OCI-LY3 (cell line): ENCODE data around the gene FYN.

ENCODE experiments used
- H2AFZ ChIP-seq: fragments of 200-600, 300-600 bp; shearing (Covaris generic); 2 replicates; pipeline ENCODE4 v1.6.0; 2014; ENCODE audit warnings: antibody characterized with exemption, low read depth, low read length
- H3K27ac ChIP-seq: fragments of 200-600, 300-600 bp; sonication (generic); 2 replicates; pipeline ENCODE4 v1.5.1; 2014; ENCODE audit warnings: mild to moderate bottlenecking, low read length, moderate library complexity, mixed read lengths
- H3K27me3 ChIP-seq: fragments of 200-600, 300-600 bp; sonication (generic); 2 replicates; pipeline ENCODE4 v1.6.1; 2014; ENCODE audit warnings: low read depth, low read length, mixed read lengths
- H3K36me3 ChIP-seq: fragments of 200-600, 300-600 bp; sonication (generic); replicated peaks from 2 replicates; pipeline ENCODE3; 2014; ENCODE audit warnings: low read depth, low read length, mixed read lengths
- H3K4me1 ChIP-seq: fragments of 300-600, 200-600 bp; sonication (generic); 2 replicates; pipeline ENCODE4 v1.6.1; 2014; ENCODE audit warnings: low read length, mixed read lengths
- H3K4me2 ChIP-seq: fragments of 200-600, 300-600 bp; sonication (generic); 2 replicates; pipeline ENCODE4 v1.6.1; 2014; ENCODE audit warnings: low read length, mixed read lengths
- H3K4me3 ChIP-seq: fragments of 300-600, 200-600 bp; sonication (generic); 2 replicates; pipeline ENCODE4 v1.5.1; 2014; ENCODE audit warnings: antibody characterized with exemption, mild to moderate bottlenecking, low read length, moderate library complexity
- H3K79me2 ChIP-seq: fragments of 300-600, 200-600 bp; shearing (Covaris generic); 2 replicates; pipeline ENCODE4 v1.6.1; 2014; ENCODE audit warnings: mild to moderate bottlenecking, low read length, mixed read lengths
- H3K9ac ChIP-seq: fragments of 300-600, 200-600 bp; shearing (Covaris generic); 2 replicates; pipeline ENCODE4 v1.6.0; 2014; ENCODE audit warnings: mild to moderate bottlenecking, low read length, moderate library complexity
- H3K9me3 ChIP-seq: fragments of 200-600, 300-600 bp; shearing (Covaris generic); 2 replicates; pipeline ENCODE4 v1.6.1; 2014; ENCODE audit warnings: low read length, mixed read lengths; ENCODE audit not compliant: insufficient read depth
- H4K20me1 ChIP-seq: fragments of 200-600, 300-600 bp; sonication (generic); 2 replicates; pipeline ENCODE4 v1.6.1; 2016; ENCODE audit warnings: low read length, mixed read lengths; ENCODE audit not compliant: insufficient read depth
- EZH2phosphoT487 ChIP-seq: fragments of 200-600 bp; shearing (Covaris generic); IDR thresholded peaks from 2 replicates; pipeline ENCODE4 v1.6.1; 2018; ENCODE audit warnings: antibody characterized with exemption, mixed run types, low read depth
- TF ChIP-seq, protein P1 (sequence below): fragments of 200-600, 300-600 bp; sonication (generic); IDR thresholded peaks from 2 replicates; pipeline ENCODE4 v1.5.1; 2014; ENCODE audit warnings: antibody characterized with exemption, low read length, low read depth

FYN gene

DNA sequence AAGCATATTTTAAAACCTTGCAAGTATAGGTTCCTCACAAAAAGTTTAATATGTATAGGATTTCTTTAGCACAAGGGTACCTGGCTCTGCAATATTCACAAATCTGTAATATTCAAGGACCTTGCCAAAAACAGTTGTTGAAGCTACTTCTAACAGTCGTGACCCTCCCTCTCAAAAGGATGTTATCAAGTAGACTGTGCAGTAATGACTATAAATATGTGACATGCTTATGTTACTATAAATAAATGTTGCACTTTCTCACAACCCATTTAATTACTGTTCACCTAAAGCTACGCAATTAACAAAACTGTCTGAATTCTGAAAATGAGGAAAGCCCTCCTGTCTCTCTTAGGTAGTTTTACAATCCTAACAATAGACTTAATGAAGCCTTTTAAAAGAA is 41.8 kb downstream of the FYN start:
- no peaks in the 10 kb centered on the region for H3K9me3 ChIP-seq
- no peak overlapping the region for H3K4me3 ChIP-seq
- H3K4me2 ChIP-seq = no peak overlapping the region
- TF ChIP-seq, protein P1, sequence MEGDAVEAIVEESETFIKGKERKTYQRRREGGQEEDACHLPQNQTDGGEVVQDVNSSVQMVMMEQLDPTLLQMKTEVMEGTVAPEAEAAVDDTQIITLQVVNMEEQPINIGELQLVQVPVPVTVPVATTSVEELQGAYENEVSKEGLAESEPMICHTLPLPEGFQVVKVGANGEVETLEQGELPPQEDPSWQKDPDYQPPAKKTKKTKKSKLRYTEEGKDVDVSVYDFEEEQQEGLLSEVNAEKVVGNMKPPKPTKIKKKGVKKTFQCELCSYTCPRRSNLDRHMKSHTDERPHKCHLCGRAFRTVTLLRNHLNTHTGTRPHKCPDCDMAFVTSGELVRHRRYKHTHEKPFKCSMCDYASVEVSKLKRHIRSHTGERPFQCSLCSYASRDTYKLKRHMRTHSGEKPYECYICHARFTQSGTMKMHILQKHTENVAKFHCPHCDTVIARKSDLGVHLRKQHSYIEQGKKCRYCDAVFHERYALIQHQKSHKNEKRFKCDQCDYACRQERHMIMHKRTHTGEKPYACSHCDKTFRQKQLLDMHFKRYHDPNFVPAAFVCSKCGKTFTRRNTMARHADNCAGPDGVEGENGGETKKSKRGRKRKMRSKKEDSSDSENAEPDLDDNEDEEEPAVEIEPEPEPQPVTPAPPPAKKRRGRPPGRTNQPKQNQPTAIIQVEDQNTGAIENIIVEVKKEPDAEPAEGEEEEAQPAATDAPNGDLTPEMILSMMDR = no peak
- no peak for TF ChIP-seq EZH2phosphoT487
- H2AFZ ChIP-seq = no peak overlapping the region
- no peaks in the 10 kb centered on the region for H4K20me1 ChIP-seq
- no peaks in the 10 kb centered on the region for H3K79me2 ChIP-seq
- H3K36me3 ChIP-seq = no peaks in the 10 kb centered on the region
- H3K27me3 ChIP-seq = no peaks in the 10 kb centered on the region
- H3K27ac ChIP-seq = no peak overlapping the region
- no peak overlapping the region for H3K9ac ChIP-seq
- H3K4me1 ChIP-seq = peaks cover 9% of the 10 kb centered on the region

DNA sequence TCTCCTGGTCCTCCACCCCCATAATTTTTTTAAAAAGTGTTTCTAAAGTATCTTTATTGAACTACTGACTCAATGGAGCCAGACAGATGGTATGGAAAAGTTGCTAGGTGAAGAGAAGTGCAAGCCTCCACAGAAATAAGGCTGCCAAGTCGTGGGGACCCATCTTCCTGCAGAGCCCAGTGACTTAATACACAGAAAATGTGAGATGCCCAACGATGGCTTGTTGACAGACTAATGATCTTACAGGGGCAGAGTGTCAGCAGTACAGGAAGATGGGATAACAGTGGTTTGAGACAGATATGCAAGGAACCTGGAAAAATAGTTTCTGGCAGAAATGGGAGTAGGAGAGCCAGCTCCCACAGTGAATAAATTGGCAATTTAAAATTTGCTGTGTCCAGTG is 43.3 kb downstream of the FYN start:
- Histone ChIP-seq H3K9ac (no peak overlapping the region), H3K79me2 (no peaks in the 10 kb centered on the region)
- TF ChIP-seq EZH2phosphoT487 = no peak
- TF ChIP-seq, protein P1 = no peak

DNA sequence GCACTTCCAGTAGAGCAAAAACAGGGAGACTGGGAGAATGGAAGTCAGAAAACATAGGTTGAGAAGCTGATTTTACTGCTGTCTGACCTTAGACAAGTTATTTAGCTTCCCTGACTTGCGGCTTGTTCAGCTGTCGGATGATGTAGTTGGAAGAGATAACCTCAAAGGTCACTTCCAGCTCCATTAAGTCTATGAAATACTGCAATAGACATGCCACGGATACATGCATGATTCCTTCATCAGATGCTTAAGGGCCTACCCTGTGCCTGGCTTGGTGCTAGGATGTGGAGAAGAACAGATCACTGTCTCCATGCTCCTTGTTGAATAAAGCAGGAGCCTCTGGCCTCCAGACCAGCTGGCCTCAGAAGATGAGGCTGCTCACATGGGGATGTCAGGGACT is 43.7 kb downstream of the FYN start:
- Histone ChIP-seq H3K4me1 (peaks cover 9% of the 10 kb centered on the region), H3K4me2 (no peak overlapping the region), H2AFZ (no peak overlapping the region), H4K20me1 (no peaks in the 10 kb centered on the region), H3K79me2 (no peaks in the 10 kb centered on the region), H3K27ac (no peak overlapping the region), H3K4me3 (no peak overlapping the region), H3K36me3 (no peaks in the 10 kb centered on the region), H3K9me3 (no peaks in the 10 kb centered on the region), H3K9ac (no peak overlapping the region), H3K27me3 (no peaks in the 10 kb centered on the region)
- TF ChIP-seq, protein P1 = no peak
- no peak for TF ChIP-seq EZH2phosphoT487

More for the DNA sequence above, 43.3 kb downstream of the FYN start:
- no peaks in the 10 kb centered on the region for H4K20me1 ChIP-seq
- H3K27me3 ChIP-seq = no peaks in the 10 kb centered on the region
- H3K4me3 ChIP-seq = no peak overlapping the region
- H3K36me3 ChIP-seq = no peaks in the 10 kb centered on the region
- H2AFZ ChIP-seq = no peak overlapping the region
- H3K4me2 ChIP-seq = no peak overlapping the region
- H3K4me1 ChIP-seq = peaks cover 9% of the 10 kb centered on the region
- no peak overlapping the region for H3K27ac ChIP-seq
- H3K9me3 ChIP-seq = no peaks in the 10 kb centered on the region

DNA sequence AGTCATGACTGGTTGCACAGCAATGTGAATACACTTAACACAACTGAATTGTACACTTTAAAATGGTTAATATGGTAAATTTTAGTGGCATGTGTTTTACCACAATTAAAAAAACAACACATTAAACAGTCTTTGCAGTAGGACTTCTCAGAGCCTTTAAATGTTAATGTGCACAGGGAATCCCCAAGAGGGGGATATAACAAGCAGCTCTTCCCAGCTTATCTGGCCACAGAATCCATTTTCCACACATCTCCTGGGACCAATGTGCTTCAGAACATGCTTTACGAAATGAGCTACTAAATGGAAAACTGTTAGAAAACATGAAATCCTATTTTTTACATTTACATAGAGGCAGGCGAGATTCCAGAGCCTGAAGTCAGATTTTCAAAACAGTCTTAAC is 44.4 kb downstream of the FYN start:
- no peak overlapping the region for H3K4me2 ChIP-seq
- no peaks in the 10 kb centered on the region for H3K79me2 ChIP-seq
- H3K36me3 ChIP-seq = no peaks in the 10 kb centered on the region
- no peaks in the 10 kb centered on the region for H4K20me1 ChIP-seq
- H3K27ac ChIP-seq = no peak overlapping the region
- no peaks in the 10 kb centered on the region for H3K9me3 ChIP-seq
- H3K4me1 ChIP-seq = peaks cover 9% of the 10 kb centered on the region
- no peak overlapping the region for H2AFZ ChIP-seq
- H3K9ac ChIP-seq = no peak overlapping the region
- H3K4me3 ChIP-seq = no peak overlapping the region
- TF ChIP-seq, protein P1 = no peak
- no peak for TF ChIP-seq EZH2phosphoT487
- H3K27me3 ChIP-seq = no peaks in the 10 kb centered on the region
